Panc1 (cell line): ENCODE results near the gene EXD3. TPM values are rescaled to one million over a fixed set of nuclear protein-coding genes. Genes with fewer than 3 reads are reported as not detected.
"Not testable (repeated sequence)": the region's sequence is repeated elsewhere in the genome, so short reads cannot be mapped to it uniquely, and the experiment has no call there.

ENCODE experiments used
- ATAC-seq: fragments of 200-7000 bp; cut with Tn5 transposase; 2 replicates; pipeline ENCODE4 v1.9.1; 2020; ENCODE audit warnings: mild to moderate bottlenecking, moderate library complexity
- BruUV-seq: library from RNA; stranded (reverse); fragments of 400-500 nt; replicated peaks from 2 replicates; lab custom pipeline; 2021; lab: Mats Ljungman, UMichigan
- CTCF ChIA-PET: fragments of 300-600 bp; sonication (Branson Sonifier 250); formaldehyde crosslinking; loops from one replicate; lab custom pipeline; 2022; ENCODE audit warnings: antibody characterized with exemption; lab: Charles Lee
- POLR2A ChIA-PET: fragments of 300-600 bp; sonication (Branson Sonifier 250); formaldehyde crosslinking; loops from one replicate; lab custom pipeline; 2022; ENCODE audit warnings: antibody characterized with exemption; lab: Charles Lee
- DNase-seq: peaks from one replicate; pipeline ENCODE4 v3.0.0-alpha.2; 2010; ENCODE audit warnings: low read depth, low spot score
- H3K27ac ChIP-seq: 2 replicates; pipeline ENCODE4 v1.5.1; 2011; ENCODE audit warnings: mild to moderate bottlenecking, low read length, inconsistent platforms
- H3K27me3 ChIP-seq: fragments of 200-500 bp; sonication (Bioruptor generic); 2 replicates; pipeline ENCODE4 v1.6.0; 2014; ENCODE audit warnings: low read length, inconsistent platforms; ENCODE audit not compliant: control insufficient read depth, insufficient read depth
- H3K36me3 ChIP-seq: fragments of 200-500 bp; sonication (Bioruptor generic); 2 replicates; pipeline ENCODE4 v1.5.1; 2014; ENCODE audit warnings: inconsistent platforms, mild to moderate bottlenecking, low read length, moderate library complexity; ENCODE audit not compliant: control insufficient read depth, insufficient read depth
- H3K4me1 ChIP-seq: 2 replicates; pipeline ENCODE4 v1.5.1; 2011; ENCODE audit warnings: inconsistent platforms, mild to moderate bottlenecking, low read length, moderate library complexity; ENCODE audit not compliant: control insufficient read depth, insufficient read depth
- H3K4me3 ChIP-seq, 2 experiments: 2 replicates each; pipeline ENCODE4 v1.5.1; 2011 to 2012; ENCODE audit warnings: low read depth in 2 of 2, low read length in 2 of 2, mild to moderate bottlenecking in 2 of 2, inconsistent platforms in 1 of 2, moderate library complexity in 1 of 2
- H3K9me3 ChIP-seq: fragments of 200-500 bp; sonication (Bioruptor generic); 2 replicates; pipeline ENCODE4 v1.5.1; 2014; ENCODE audit warnings: low read depth, mild to moderate bottlenecking, inconsistent platforms, low read length, moderate library complexity; ENCODE audit not compliant: control insufficient read depth, insufficient read depth
- CTCF ChIP-seq: fragments of 450-650 bp; IDR thresholded peaks from 2 replicates; pipeline ENCODE4 v1.5.1; 2017; ENCODE audit warnings: mild to moderate bottlenecking
- POLR2AphosphoS5 ChIP-seq: IDR thresholded peaks from 2 replicates; pipeline ENCODE4 v1.6.1; 2012; ENCODE audit warnings: mild to moderate bottlenecking, low read depth, low read length, moderate library complexity
- REST ChIP-seq, 2 experiments: IDR thresholded peaks; 2 replicates each; pipeline ENCODE4 v1.6.1; 2011 to 2012; ENCODE audit warnings: low read depth in 2 of 2, control low read depth in 1 of 2, low read length in 1 of 2, mild to moderate bottlenecking in 1 of 2, moderate library complexity in 1 of 2; ENCODE audit not compliant: insufficient read depth in 1 of 2
- SIN3A ChIP-seq: IDR thresholded peaks from 2 replicates; pipeline ENCODE4 v1.6.1; 2012; ENCODE audit warnings: low read depth, mild to moderate bottlenecking, low read length, moderate library complexity, borderline replicate concordance; ENCODE audit not compliant: insufficient read depth
- TCF7L2 ChIP-seq: IDR thresholded peaks from 2 replicates; pipeline ENCODE4 v1.6.1; 2011; ENCODE audit warnings: mild to moderate bottlenecking, low read depth, low read length, inconsistent platforms
- in situ Hi-C: cut with HindIII; loops from 2 replicates; pipeline ENCODE4 v1.10.0; 2016; ENCODE audit warnings: low sequenced_read_pairs, low pct_unique_long_range_greater_than_20kb
- intact Hi-C: fragments of 100-400 bp; cut with micrococcal nuclease; formaldehyde crosslinking; loops from one replicate; pipeline ENCODE4 v1.10.0; 2022; ENCODE audit not compliant: unreplicated experiment
- total RNA-seq: library from RNA; stranded (reverse); gene quantifications from one replicate; pipeline ENCODE4 v1.2.1, GENCODE V29; 2021; ENCODE audit not compliant: unreplicated experiment

EXD3 gene
- total RNA-seq, 1 experiment from 2014 or later = 9.2 TPM

- in situ Hi-C loops (no loop called here), intact Hi-C loops (no loop called here)
- no peak for DNase-seq
- no peak overlapping the region for H3K4me3 ChIP-seq
- H3K27ac ChIP-seq = no peak overlapping the region
- H3K36me3 ChIP-seq = no peaks in the 10 kb centered on the region
- BruUV-seq = no TSS peak
- ATAC-seq = no peak
- no peaks in the 10 kb centered on the region for H3K9me3 ChIP-seq
- TF ChIP-seq CTCF = no peak
- no peak for TF ChIP-seq TCF7L2
- no peak for TF ChIP-seq REST (IDR thresholded peaks at IDR 0.05; ENCODE audit: insufficient read depth in 1 of 2, low read depth in 2 of 2, low read length in 1 of 2)
- no peak for TF ChIP-seq SIN3A
- TF ChIP-seq POLR2AphosphoS5 = no peak
- ChIA-PET CTCF (no interaction called here), POLR2A (no interaction called here)
- peaks cover 2% of the 10 kb centered on the region; the same call in 1 of the 2 replicates for H3K27me3 ChIP-seq
- no peaks in the 10 kb centered on the region for H3K4me1 ChIP-seq
Measured at GRCh38 chr9:137331929-137332328, 91.0 kb downstream of the EXD3 start.

GRCh38 chr9:137330689-137331088 is 92.3 kb downstream of the EXD3 start:
- H3K4me3 ChIP-seq = no peak overlapping the region
- intact Hi-C loops = no loop called here
- H3K27me3 ChIP-seq = peaks cover 2% of the 10 kb centered on the region; the same call in 1 of the 2 replicates
- CTCF ChIA-PET = no interaction called here
- ATAC-seq (no peak), DNase-seq (no peak)
- BruUV-seq = no TSS peak
- in situ Hi-C loops = no loop called here
- no peaks in the 10 kb centered on the region for H3K4me1 ChIP-seq
- no peaks in the 10 kb centered on the region for H3K9me3 ChIP-seq
- H3K36me3 ChIP-seq = no peaks in the 10 kb centered on the region
- H3K27ac ChIP-seq = no peak overlapping the region
- POLR2A ChIA-PET = no interaction called here
- TF ChIP-seq TCF7L2 (no peak), REST (IDR thresholded peaks at IDR 0.05; ENCODE audit: insufficient read depth in 1 of 2, low read depth in 2 of 2, low read length in 1 of 2) (no peak), SIN3A (no peak), POLR2AphosphoS5 (no peak), CTCF (no peak)

- POLR2A ChIA-PET, ATAC-seq, H3K27me3 ChIP-seq, H3K4me1 ChIP-seq, H3K9me3 ChIP-seq, DNase-seq, intact Hi-C loops, H3K36me3 ChIP-seq, CTCF ChIA-PET, H3K4me3 ChIP-seq, in situ Hi-C loops, BruUV-seq, H3K27ac ChIP-seq: not testable (repeated sequence)
Measured at GRCh38 chr9:137329590-137329989, 93.4 kb downstream of the EXD3 start.
